ENCODE data around the gene ICA1. TPM values are rescaled to one million over a fixed set of nuclear protein-coding genes. Genes with fewer than 3 reads are reported as not detected.

Gene ICA1
- total RNA-seq, 4 donors from 2014 or later, result 21.0 to 43.3 (median 26.6) TPM

DNA sequence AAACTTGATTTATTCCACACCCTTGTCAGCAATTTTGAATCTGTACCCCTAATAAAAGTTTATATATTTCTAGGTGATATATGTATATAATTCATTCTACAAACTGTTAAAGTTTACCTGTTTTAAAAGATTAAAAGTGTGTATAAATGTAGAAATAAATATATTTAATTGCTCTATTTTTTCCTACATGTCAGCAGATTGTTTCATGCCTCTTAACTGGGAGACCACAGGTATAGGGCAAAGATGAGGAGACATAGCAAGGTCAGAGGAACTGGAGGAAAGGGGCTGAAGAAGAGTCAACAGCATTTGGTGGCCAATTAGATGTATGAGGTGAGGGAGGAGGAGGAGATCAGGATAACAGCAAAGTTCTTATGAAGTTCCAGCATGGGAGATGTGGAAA is 183.5 kb downstream of the ICA1 start:
- intact Hi-C loops (cut with DNase I), result no loop called here
- no peaks in the 10 kb centered on the region for H3K27me3 ChIP-seq
- no peaks in the 10 kb centered on the region for H3K9me3 ChIP-seq
- TF ChIP-seq POLR2A (IDR thresholded peaks at IDR 0.05), result no peak
- TF ChIP-seq, protein P1, sequence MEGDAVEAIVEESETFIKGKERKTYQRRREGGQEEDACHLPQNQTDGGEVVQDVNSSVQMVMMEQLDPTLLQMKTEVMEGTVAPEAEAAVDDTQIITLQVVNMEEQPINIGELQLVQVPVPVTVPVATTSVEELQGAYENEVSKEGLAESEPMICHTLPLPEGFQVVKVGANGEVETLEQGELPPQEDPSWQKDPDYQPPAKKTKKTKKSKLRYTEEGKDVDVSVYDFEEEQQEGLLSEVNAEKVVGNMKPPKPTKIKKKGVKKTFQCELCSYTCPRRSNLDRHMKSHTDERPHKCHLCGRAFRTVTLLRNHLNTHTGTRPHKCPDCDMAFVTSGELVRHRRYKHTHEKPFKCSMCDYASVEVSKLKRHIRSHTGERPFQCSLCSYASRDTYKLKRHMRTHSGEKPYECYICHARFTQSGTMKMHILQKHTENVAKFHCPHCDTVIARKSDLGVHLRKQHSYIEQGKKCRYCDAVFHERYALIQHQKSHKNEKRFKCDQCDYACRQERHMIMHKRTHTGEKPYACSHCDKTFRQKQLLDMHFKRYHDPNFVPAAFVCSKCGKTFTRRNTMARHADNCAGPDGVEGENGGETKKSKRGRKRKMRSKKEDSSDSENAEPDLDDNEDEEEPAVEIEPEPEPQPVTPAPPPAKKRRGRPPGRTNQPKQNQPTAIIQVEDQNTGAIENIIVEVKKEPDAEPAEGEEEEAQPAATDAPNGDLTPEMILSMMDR (IDR thresholded peaks at IDR 0.05), result no peak
- H3K36me3 ChIP-seq, result no peaks in the 10 kb centered on the region
- H3K4me1 ChIP-seq, result no peaks in the 10 kb centered on the region
- H3K4me3 ChIP-seq (replicated peaks in 1 of 3), result no peak overlapping the region
- H3K27ac ChIP-seq, result no peak overlapping the region
- no peak for DNase-seq

DNA sequence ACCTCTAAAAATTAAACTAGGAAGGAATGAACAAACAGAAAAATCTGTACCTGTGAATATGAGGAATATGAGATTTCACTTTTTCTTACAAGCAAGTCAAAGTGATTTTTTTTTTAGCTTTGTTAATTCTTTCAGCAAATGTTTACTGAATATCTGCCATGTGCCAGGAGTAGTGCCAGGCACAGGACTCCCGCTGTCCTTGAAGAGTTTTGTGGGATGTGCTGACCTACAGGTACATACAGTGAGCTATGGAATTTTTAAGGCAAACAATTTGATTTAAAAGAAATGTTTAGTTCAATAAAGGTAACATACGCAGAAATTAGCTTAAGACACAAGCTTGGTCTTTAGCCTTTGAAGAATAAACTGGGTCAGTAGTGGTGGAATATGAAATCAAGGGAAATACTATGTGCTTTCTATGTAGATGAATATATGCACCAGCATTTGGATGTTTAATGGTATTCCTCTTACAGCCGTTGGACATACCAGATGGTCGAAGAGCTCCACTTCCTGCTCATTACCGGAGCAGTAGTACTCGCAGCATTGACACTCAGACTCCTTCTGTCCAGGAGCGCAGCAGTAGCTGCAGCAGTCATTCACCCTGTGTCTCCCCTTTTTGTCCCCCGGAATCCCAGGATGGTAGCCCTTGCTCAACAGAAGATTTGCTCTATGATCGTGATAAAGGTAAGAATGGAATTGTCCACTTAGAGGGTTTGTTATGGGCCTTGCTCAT is 191.4 kb downstream of the ICA1 start:
- Histone ChIP-seq H3K4me3 (replicated peaks in 1 of 3) (no peak overlapping the region), H3K27me3 (no peaks in the 10 kb centered on the region), H3K27ac (no peak overlapping the region), H3K4me1 (peaks cover 30 to 32% of the 10 kb centered on the region in 2 donors), H3K36me3 (peaks cover 5 to 7% of the 10 kb centered on the region in 2 donors), H3K9me3 (no peaks in the 10 kb centered on the region)
- TF ChIP-seq POLR2A (IDR thresholded peaks at IDR 0.05), result no peak
- TF ChIP-seq, protein P1 (IDR thresholded peaks at IDR 0.05), result no peak
- DNase-seq, result no peak
- intact Hi-C loops (cut with DNase I), result no loop called here
- WGBS, 2 donors, result 94 to 96% methylated on average over 9 of the region's 9 CpGs

DNA sequence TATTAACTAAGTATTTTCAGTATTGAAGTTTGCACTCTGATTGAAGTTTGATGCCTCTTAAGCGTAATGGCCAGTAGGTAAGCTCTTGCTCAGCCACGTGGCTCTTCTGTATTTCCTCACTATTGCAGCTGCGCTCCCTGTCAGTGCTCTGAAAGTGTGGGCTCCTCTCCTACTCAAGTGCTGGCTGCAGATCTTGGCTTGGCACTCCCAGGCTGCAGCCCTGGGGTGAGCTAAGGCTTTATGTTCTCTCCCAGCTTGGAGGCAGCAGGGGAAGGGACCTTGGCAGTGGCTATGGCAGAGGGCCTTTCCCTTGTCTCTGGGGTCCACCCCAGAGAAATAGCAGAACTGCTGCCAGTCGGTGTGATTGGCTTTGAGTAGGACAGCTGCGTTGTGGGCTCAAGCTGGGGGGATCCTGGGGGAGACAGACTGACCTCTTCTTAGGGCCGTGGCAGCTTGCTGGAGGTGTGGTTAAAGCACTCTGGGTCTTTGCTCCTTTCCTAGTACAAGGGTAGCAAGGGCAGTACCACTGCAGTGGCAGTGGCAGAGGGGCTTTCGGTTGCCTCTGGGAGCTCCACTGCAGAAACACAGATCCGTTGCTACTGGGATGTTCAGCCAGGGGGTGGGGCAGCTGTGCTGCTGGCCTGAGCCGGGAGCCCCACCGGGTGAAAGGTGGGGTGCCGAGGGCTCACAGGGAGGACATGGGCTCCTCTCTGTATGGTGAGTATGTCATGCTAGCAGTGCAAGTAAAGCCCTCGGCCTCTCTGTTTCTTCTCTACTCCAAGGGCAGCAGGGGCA is 192.9 kb downstream of the ICA1 start:
- Histone ChIP-seq H3K4me3 (replicated peaks in 1 of 3) (no peak overlapping the region), H3K36me3 (peaks cover 5 to 7% of the 10 kb centered on the region in 2 donors), H3K9me3 (no peaks in the 10 kb centered on the region), H3K4me1 (peaks cover 37% of the 10 kb centered on the region in 2 donors), H3K27me3 (no peaks in the 10 kb centered on the region), H3K27ac (peak overlapping the region in 1 of 3 donors; percentile 16)
- peak; percentile 46 to 50 for DNase-seq
- no peak for TF ChIP-seq POLR2A (IDR thresholded peaks at IDR 0.05)
- TF ChIP-seq, protein P1 (IDR thresholded peaks at IDR 0.05), result no peak
- intact Hi-C loops (cut with DNase I), result no loop called here
- 63 to 65% methylated on average over 7 to 11 of the region's 12 CpGs for WGBS, 2 donors

DNA sequence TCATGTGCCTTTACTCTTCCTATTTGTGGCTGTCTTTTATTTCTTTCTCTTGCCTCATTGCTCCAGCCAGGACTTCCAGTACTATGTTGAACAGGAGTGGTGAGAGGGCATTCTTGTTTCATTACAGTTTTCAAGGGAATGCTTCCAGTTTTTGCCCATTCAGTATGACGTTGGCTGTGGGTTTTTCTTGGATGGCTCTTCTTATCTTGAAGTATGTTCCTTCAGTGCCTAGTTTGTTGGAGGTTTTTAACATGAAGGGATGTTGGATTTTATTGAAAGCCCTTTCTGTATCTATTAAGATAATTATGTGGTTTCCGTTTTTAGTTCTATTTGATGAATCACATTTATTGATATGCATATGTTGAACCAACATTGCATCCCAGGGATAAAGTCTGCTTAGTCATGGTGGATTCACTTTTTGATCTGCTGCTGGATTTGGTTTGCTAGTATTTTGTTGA is 196.6 kb downstream of the ICA1 start:
- intact Hi-C loops (cut with DNase I), result no loop called here
- Histone ChIP-seq H3K36me3 (peaks cover 0 to under 1% of the 10 kb centered on the region in 2 donors), H3K9me3 (no peaks in the 10 kb centered on the region), H3K4me1 (peaks cover 31 to 37% of the 10 kb centered on the region in 2 donors), H3K27ac (no peak overlapping the region), H3K4me3 (replicated peaks in 1 of 3) (no peak overlapping the region), H3K27me3 (no peaks in the 10 kb centered on the region)
- TF ChIP-seq POLR2A (IDR thresholded peaks at IDR 0.05), result no peak
- TF ChIP-seq, protein P1 (IDR thresholded peaks at IDR 0.05), result no peak
- 67 to 70% methylated on average over 2 of the region's 2 CpGs for WGBS, 2 donors
- DNase-seq, result peak in 1 of 2 donors; percentile 3

DNA sequence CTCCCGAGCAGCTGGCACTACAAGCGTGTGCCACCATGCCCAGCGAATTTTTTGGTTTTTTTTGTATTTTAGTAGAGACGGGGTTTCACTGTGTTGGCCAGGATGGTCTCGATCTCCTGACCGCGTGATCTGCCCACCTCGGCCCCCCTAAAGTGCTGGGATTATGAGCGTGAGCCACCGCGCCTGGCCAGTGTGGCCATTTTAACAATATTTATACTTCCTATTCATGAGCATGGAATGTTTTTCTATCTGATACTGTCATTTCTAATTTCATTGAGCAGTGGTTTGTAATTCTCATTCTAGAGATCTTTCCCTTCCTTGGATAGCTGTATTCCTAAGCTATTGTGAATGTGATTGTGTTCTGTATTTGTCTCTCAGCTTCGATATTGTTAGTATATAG is 197.1 kb downstream of the ICA1 start:
- no peaks in the 10 kb centered on the region for H3K9me3 ChIP-seq
- H3K36me3 ChIP-seq, result peaks cover 0 to 6% of the 10 kb centered on the region in 2 donors
- H3K27ac ChIP-seq, result no peak overlapping the region
- H3K27me3 ChIP-seq, result no peaks in the 10 kb centered on the region
- intact Hi-C loops (cut with DNase I), result no loop called here
- DNase-seq, result no peak
- TF ChIP-seq, protein P1 (IDR thresholded peaks at IDR 0.05), result no peak
- no peak for TF ChIP-seq POLR2A (IDR thresholded peaks at IDR 0.05)
- 96 to 99% methylated on average over 12 of the region's 12 CpGs for WGBS, 2 donors
- H3K4me3 ChIP-seq (replicated peaks in 1 of 3), result no peak overlapping the region
- peaks cover 30 to 33% of the 10 kb centered on the region in 2 donors for H3K4me1 ChIP-seq

Measured in thyroid gland (tissue), 4 donors.